Activated T-cell treated with anti-CD3 and anti-CD28 coated beads for 4 hours (primary cell): Measurements from ENCODE around the gene CCDC195.

Source experiments
- DNase-seq: peaks from one replicate; pipeline ENCODE4 v3.0.0-alpha.2; 2020

Gene CCDC195, protein sequence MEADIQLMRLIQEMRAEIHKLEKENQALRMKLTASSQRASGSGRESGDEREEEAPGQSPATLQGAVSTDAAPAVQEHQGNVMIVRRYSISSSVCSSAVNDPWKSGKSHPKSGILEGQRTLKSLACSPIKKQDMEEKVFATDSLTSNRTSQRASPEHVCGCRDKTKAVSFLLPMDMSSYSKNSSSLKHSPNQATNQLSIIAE

DNA sequence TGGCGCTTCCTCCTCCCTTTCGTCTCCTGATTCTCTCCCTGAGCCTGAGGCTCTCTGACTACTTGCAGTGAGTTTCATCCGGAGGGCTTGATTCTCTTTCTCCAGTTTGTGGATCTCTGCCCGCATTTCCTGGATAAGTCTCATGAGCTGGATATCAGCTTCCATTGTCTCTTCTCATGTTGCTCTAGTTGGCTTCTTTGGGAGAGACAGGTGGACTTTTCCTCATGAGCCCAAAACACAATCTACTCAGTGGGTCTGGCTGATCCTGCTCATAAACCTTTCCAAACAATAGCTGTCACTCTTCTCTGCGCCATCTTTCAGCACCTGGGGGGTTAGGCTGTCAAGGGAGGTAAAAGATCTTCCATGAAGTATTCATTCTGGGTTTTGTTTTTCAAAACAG is at the start of gene CCDC195:
CCDC195 (minus strand) TSS at position 165 of the 400 bp plus-strand sequence; CDS start at position 165, 0 bp downstream.
- DNase-seq = no peak

DNA sequence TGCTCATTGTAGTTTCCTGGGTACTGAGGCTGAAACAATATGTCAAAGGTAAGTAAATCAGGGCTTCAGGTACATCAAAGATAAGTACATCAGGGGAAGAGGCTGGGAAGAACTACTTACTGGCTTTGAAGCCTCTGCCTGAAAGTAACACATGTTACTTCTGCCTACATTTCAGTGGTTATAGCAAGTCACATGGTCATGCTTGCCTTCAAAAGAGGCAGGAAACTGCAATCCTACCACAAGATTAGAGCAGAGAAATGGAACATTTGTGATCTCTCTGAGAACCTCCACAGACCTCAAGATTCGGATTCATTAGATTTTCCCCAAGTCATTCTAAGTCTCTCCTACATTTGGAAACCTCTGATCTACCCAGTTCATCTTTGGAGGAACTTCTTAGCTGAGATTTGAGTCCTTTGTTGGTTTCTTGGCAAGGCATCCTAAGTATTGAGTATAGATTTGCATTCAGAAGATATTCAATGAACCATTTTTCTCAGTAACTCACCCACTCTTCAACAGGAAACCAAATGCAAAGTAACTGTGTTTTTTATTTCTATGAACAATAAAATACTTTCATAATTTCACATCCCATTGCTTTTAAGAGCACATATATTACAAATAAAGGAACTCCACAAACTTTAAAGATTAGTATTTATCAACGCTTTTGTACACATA is 48.5 kb upstream of the CCDC195 start:
- no peak for DNase-seq

DNA sequence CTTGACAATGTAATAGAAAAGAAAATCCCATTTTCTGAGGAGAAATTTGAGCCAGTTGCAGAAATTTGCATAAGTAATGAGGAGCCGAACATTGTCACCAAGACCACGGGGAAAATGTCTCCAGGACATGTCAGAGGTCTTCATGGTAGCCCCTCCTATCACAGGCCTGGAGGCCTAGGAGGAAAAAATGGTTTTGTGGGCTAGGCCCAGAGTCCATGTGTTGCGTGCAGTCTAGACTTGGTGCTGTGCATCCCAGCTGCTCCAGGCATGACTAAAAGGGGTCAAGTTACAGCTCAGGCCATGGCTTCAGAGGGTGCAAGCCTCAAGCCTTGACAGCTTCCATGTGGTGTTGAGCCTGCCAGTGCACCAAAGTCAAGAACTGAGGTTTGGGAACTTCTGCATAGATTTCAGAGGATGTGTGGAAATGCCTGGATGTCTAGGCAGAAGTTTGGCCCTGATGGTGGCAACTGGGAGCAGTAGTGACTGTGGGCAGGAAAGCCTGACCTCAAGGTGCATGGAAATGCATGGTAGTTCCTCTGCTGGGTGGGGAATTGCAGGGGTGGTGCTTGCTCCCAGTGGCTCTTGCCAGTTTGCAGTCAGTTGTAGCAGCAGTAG is 41.9 kb upstream of the CCDC195 start:
- no peak for DNase-seq

DNA sequence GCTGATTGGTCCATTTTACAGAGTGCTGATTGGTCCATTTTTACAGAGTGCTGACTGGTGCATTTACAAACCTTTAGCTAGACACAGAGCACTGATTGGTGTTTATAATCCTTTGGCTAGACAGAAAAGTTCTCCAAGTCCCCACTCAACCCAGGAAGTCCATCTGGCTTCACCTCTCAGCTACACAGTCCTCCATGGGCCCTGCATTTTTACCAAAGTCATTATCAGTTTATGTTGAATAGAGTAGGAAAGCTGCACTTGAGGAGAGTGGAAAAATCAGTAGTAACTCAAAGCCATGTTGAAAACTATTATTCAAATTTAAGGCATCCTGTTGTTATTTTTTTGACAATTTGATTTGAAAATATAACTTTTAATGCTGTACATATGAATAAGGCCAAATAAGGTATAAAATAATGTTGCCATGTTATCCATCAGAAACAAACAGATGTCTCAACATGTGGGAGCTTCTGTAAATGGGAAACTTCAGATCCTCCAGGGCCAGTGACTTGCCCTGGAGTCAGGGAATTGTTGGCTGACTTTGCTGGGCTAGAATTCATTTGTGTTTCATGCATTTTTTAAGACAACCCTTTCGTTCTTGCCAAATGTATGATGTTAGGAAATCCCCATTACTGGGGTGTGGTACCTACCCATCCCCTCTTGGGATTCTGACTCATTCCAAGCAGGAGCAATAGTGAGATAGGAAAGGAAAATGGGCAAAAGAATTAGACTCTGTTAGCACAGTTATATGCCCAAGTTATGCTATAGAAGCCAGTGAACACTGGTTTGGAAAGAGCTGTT is 37.8 kb upstream of the CCDC195 start:
- no peak for DNase-seq

DNA sequence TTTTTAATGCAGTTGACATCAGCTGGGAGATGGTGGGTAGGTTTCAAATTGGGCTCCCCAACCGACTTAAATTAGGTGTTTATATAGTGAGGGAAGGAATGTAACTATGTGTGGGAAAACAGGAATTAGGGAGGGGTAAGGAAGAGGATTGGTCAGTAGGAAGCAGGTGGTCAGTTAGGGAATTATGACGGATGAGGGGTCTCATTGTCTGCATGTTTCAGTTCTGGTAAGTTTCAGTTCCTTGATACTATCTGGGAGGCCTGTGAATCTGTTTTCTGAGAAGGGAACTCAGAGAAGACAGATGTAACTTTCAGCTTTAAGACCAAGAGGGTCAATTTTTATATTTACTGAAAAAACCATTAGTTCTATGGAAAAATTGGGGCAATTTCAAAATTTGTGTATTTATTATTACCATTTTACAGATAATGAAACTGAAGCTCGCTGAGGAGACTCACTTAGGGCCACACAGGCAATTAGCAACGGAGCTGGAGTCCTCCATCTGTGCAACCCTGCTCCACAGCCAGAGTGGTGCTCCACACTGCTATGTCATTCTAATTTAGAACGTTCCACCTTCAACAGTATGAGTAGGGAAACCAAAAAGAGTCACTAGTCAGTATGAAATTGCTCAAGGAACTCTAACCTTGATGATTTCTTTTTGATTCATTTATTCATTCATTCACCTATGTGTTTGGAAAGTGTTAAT is 36.0 kb upstream of the CCDC195 start:
- no peak for DNase-seq

DNA sequence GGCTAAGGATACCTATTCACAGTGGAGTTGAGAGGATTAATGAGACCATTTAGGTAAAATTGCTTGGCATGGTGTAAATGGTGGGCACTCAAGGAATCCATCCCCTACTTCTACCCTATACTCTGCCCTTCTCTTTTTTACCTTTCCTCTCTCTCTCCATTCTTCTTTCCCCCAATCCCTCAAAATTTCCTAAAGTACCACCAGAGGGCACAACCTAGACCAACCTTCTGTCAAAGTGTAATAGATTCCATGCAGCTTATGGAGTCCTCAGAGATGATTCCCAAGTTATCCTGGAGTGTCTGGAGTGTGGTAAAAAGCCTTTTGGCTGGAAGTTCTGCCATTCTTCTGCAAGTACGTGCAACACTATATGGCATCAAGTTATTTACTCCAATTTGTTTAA is 33.0 kb upstream of the CCDC195 start:
- DNase-seq = no peak

DNA sequence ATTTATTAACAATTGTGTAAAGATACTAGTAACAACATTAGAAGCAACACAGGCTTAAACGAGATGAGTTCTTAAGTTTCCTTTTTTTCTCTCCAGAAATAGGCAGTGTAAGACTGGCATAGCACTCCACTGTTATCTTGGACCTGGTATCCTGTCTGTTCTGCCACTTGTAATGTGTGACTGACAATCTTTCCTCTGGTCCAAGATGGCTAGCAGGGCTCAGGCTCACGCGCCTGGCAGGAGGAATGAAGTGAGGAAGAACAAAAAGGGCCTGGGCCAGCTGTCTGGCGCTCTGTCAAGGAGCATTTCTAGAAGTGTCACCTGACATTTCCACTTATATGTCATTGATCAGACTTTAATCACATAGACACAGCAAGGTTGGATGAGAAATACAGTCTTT is 31.6 kb upstream of the CCDC195 start:
- no peak for DNase-seq

DNA sequence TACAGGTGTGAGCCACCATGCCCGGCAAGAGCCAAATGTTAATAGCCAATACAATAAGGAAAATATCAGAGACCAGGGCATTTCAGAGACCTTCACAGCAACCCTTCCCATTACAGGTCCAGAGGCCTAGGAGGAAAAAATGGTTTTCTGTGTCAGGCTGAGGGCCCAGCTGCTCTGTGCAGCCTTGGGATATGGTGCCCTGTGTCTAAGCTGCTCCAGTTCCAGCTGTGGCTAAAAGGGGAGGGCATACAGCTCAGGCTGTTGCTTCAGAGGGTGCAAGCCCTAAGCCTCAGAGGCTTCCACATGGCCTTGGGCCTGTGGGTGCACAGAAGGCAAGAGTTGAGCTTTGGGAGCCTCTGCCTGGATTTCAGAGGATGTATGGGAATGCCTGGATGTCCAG is 20.1 kb upstream of the CCDC195 start:
- DNase-seq = no peak

DNA sequence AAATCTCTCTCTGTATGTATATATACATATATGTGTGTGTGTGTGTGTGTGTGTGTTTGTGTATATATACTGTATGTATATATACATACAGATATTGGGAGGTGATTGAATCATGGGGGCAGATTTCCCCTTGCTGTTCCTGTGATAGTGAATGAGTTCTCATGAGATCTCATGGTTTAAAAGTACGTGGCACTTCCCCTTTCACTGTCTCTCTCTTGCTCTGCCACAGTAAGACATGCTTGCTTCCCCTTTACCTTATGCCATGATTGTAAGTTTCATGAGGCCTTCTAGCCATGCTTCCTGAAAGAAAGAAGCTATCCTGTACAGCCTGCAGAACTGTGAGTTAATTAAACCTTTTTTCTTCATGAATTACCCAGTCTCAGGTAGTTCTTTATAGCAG is 18.8 kb upstream of the CCDC195 start:
- DNase-seq = no peak

DNA sequence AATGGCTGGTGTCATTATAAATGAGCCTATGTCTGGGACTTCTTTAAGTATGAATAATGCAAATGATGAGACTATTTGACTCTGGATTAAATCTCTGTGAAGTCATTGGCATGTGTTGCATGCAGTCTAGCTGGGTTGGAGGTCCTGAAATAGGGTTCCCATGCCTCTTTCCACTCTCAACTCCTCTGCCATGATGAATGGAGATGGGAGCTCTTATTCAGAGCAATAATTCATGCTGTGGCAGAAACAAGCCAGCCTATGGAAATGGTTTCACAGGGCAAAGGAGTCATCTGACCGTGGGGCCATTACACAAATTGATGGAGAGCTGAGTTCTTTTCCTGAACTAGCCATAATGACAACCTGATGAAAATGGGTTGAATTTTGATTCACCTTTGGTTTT is 15.5 kb upstream of the CCDC195 start:
- no peak for DNase-seq

DNA sequence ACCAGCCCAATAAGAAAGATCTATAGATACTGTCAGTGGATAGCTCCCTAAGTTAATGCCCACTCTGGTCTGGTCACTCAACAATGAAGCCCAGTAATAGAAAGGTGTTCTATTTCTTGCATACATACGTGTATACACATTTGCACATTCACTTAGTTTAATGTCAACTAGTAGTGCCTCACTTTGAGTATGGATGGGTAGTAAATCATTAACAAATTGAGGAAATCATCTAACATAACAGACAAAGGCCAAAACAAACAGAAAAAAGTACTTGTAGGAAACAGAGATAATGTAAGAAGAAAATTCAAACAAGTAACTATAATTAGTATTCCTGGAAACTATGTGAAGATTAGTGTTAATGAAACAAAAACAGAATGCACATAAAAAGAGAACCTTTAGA is 13.3 kb upstream of the CCDC195 start:
- no peak for DNase-seq

DNA sequence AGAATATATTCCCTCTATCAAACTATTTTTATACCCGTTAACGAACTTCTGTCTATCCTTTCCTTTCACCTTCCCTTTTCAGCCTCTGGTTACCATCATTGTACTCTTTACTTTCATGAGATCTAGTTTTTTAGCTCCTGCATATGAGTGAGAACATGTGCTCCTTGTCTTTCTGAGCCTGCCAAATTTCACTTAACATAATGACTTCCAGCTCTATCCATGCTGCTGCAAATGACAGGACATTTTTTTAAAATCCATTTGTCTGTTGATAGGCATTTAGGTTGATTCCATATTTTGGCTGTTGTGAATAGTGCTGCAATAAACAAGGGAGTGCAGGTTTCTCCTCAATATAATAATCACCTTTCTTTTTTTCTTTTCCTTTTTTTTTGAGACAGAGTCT is 8.2 kb upstream of the CCDC195 start:
- DNase-seq = no peak

DNA sequence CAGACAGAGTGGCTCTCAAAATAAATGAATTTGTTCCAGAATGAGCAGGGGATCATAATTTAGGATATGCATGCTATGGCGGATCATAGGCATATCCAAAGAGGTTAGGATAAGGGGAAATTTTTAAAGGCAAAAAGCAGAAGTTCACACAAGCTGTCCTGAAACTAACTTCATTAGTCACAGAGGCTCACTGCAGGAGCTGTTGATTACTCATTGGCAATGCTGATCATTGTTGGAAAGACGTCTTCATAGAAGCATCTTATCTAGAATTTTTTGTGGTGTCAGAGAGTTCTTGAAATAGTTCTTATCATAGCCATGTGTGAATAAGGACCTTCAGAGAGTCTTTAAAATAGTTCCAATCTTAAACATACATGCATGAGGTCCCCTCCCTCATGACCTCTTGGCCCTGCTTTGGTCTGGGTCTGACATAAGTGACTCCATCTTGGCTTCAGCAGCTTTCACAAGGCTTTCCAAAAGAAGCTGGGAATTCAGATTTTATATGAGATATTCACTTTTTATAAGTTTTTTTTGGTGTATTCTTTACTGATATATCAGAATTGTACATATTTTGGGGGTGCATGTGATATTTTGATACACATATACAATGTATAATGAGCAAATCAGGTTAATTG is 7.5 kb upstream of the CCDC195 start:
- DNase-seq = no peak

DNA sequence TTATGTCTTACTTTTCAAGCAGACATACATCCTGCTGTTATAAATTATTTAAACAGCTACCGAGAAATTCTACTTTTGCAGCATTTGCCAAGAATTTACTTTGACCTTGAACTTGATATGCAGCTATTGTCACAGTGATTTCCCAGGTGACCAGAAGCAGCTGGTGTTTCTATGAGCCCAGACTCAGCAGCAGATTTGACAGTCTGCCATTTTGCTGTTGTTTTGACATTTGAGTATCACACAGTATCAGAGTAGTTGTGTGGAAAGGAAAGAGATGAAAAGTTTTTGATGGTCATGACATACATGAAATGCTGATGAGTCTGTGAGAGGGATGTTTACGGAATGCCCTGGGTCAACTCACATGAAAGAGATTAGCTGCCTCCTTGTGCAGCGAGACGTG is 6.6 kb upstream of the CCDC195 start:
- DNase-seq = no peak

DNA sequence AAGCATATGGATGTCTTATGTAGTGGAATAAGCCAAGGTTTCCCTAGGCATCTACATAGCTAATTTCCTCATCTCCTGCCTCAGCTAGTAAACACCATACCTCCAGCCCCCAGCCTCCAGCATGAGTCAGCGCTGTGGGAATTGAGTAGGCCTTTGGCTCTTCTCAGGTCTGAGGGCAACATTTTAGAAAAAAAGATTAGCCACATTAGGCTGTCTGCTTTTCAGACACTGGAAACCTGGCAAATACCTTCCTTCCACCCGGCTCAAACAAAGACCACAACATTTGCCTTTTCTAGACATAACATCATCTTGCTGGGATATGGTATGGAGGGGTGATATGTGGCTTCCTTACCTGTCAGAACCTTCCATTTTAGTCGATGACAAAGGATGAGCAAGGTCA is 6.1 kb upstream of the CCDC195 start:
- no peak for DNase-seq

DNA sequence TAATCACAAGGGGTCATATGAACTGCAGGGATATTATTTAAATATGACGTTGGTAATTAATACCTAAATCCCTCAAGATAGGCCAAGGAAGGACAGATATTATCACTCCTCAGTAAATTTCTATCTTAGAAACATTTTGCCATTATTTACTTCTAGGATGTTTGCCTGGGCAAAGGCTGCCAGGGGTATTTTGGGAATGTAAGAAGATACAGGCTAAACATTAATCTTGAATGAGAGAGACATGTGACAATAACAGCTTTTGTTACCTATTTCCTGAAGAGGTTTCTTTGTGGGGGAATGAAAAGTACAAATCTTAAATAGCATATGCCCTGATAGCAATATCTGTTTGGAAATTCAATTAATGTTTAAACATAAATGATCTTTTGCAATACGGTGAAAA is 756 bp upstream of the CCDC195 start:
- DNase-seq = no peak

DNA sequence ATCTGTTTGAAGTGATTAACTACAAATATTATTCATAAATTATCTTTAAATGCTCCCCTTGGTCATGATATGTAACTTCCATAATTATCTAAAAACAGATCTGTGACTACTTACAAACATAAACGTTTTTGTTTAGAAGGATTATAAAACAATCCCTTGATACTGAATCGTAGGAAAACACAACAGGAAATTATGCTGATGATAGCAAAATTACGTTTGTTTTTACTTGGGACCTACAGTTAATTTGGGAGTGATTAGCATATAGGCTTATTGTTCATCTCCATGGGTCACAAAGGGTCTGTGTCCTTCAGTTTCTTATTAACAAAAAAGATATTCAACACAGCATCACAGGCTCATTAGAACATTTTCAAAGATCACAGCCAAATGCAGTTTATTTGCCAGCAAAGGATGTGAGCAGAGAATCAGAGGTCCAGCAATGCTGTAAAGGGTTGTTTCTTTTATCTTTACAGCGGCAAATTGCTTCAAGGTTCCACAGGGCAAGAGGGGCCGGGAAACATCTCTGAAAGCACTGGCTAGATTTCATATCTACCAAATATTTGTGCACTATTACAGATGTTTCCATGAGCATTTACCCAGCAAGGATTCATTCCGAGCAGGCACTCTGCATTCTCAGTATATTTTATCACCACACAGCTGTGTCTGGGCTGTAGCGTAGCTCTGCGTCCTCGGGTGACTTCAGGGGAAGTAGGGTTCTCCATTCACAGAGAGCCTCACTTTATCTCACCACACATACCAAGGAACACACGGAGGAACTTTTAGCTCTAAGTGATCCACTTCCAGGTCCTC is 4.1 kb downstream of the CCDC195 start:
- no peak for DNase-seq

DNA sequence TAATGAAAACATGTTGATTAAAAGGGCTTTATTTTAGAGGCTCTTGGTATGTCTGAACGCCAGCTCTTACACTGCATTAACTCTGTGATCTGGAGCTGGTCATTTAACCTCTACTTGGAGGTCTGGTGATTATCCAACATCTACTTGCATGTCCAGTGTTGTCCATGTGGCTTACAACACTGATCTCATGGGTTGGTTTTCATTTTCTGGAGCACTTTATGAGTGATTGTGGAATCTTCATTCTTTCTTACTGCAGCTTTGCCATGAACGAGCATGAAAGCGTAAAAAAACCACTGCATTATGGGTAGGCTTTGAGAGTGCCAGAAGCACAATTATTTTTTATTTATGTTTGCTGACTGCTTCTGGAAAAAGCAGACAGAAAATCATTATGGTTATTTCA is 4.8 kb downstream of the CCDC195 start:
- DNase-seq = no peak

DNA sequence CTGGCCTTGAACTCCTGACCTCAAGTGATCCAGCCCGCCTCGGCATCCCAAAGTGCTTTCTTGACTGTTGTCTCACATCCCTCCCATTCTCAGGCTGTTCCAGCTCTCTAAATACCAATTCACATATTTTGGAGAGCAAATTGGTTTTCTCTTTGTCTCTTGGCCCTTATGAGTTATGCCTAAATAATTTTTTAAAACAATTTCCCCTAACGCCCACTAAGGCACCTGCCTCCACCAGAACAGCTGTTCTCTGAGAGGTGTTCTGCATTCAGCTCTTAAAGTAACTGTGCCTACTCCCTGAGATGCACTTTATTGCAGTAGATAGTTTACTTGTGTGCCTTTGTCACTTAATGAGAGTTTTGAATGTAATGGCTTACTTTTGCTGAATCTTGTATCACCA is 6.9 kb downstream of the CCDC195 start:
- no peak for DNase-seq

DNA sequence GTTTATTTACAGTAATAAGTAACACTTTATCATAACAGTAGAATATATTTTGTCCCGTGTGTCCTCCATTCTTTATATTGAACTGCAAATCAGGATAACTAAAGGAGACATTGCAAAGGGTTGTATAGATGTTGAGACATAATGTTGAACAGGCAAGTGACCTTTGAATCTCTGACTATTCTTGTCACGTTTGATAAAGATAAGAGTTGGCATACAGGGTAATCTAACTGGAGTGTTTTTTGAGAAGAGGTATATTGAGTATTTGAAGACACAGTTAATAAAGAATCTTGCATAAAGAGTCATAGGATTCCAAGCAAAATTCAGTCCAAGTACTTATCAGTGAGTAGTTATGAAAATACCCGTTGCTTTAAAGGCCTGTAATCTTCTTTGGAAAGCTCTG is 21.7 kb downstream of the CCDC195 start:
- no peak for DNase-seq

DNA sequence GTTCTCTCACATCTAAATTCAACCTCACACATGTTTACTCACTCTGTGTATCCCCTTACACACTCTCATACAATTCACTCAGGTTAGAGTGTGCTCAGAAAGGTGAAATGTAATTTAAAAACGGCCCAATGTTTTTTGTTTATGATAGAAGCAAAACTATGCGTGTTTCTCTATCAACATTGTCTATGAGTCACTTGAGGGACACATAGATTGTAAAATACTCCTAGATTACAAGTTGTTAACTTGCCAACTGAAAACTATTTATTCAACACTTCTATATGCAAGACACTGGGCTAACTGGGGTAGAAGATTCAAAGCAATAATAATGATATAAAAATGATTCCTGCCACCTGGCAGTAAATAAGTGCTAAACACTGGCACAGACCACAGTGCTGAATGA is 24.6 kb downstream of the CCDC195 start:
- no peak for DNase-seq

DNA sequence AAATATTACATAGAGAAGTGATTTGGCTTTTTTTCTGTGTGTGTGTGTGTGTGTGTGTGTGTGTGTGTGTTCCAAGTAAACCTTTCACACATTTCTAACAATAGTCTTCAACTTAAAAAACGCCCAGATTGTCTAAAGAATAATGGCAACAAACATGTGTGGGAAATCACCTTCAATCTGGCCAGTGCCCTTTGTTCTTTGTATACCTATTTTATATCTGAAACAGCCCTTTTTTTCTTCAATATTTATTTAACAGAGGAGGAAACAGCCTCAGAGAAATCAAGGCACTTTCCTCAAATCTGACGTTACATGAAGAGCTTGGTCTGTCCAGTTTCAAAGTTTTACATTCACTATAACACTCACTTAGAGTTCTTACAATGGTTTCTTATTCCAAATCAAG is 25.3 kb downstream of the CCDC195 start:
- DNase-seq = no peak
